ENCODE measurements around the gene TSPAN31. TPM values are rescaled to one million over a fixed set of nuclear protein-coding genes. Genes with fewer than 3 reads are reported as not detected.

Gene TSPAN31
- total RNA-seq, 1 donor from 2014 or later, result 33.2 TPM

DNA sequence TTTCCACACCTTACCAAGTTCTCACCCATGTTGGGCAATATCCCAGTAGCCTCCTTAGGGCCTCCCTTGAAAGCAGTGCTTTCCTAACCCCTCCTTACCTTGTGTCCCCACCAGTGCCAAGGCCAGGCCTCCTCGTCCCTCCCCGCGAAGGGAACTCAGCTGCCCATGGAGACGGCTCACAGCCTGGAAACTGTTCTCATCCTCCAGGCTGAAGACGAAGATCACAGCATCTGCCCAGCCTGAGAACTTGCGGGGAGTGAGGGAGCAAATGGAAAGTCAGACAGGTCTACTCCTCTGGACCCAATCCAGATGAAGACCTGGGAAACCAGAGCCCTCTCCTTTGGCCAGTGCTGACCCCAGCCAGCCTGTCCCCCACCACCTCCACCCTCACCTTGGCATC, 10.9 kb upstream of the TSPAN31 start:
- DNase-seq (ENCODE audit: low spot score in 2 of 2, unreplicated experiment in 2 of 2), result no peak
- no peak overlapping the region for H3K27ac Mint-ChIP-seq
- peaks cover 11% of the 10 kb centered on the region for H3K4me1 Mint-ChIP-seq
- H3K27me3 Mint-ChIP-seq (ENCODE audit: low read depth), result peaks cover 89% of the 10 kb centered on the region
- H3K4me3 Mint-ChIP-seq, result no peak overlapping the region
- TF ChIP-seq, protein P1, sequence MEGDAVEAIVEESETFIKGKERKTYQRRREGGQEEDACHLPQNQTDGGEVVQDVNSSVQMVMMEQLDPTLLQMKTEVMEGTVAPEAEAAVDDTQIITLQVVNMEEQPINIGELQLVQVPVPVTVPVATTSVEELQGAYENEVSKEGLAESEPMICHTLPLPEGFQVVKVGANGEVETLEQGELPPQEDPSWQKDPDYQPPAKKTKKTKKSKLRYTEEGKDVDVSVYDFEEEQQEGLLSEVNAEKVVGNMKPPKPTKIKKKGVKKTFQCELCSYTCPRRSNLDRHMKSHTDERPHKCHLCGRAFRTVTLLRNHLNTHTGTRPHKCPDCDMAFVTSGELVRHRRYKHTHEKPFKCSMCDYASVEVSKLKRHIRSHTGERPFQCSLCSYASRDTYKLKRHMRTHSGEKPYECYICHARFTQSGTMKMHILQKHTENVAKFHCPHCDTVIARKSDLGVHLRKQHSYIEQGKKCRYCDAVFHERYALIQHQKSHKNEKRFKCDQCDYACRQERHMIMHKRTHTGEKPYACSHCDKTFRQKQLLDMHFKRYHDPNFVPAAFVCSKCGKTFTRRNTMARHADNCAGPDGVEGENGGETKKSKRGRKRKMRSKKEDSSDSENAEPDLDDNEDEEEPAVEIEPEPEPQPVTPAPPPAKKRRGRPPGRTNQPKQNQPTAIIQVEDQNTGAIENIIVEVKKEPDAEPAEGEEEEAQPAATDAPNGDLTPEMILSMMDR (IDR thresholded peaks at IDR 0.05; ENCODE audit: unreplicated experiment), result no peak
- no peaks in the 10 kb centered on the region for H3K36me3 Mint-ChIP-seq
- H3K9me3 Mint-ChIP-seq, result no peaks in the 10 kb centered on the region

DNA sequence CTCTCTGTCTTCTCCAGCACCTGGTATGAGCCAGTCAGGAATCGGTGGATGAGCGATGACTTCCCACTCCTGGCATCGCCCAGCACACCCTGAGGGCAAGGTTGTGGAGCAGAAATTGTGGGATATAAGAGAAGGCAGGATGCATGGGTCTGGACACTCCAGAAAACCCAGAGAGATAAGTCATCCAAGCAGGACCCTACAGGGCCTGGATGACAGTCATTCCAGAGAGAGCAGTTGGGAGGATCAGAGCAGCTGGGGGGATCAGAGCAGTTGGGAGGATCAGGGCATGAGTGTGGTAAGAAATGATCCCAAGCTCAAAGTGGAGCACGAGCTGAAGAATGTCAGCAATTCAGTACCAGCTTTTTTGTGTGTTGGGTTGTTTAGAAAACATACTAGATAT, 10.2 kb upstream of the TSPAN31 start:
- TF ChIP-seq, protein P1 (IDR thresholded peaks at IDR 0.05; ENCODE audit: unreplicated experiment), result no peak
- Mint-ChIP-seq H3K27ac (no peak overlapping the region), H3K36me3 (no peaks in the 10 kb centered on the region), H3K4me3 (no peak overlapping the region), H3K27me3 (ENCODE audit: low read depth) (peaks cover 89% of the 10 kb centered on the region), H3K4me1 (peaks cover 15% of the 10 kb centered on the region), H3K9me3 (no peaks in the 10 kb centered on the region)
- no peak for DNase-seq (ENCODE audit: low spot score in 2 of 2, unreplicated experiment in 2 of 2)

DNA sequence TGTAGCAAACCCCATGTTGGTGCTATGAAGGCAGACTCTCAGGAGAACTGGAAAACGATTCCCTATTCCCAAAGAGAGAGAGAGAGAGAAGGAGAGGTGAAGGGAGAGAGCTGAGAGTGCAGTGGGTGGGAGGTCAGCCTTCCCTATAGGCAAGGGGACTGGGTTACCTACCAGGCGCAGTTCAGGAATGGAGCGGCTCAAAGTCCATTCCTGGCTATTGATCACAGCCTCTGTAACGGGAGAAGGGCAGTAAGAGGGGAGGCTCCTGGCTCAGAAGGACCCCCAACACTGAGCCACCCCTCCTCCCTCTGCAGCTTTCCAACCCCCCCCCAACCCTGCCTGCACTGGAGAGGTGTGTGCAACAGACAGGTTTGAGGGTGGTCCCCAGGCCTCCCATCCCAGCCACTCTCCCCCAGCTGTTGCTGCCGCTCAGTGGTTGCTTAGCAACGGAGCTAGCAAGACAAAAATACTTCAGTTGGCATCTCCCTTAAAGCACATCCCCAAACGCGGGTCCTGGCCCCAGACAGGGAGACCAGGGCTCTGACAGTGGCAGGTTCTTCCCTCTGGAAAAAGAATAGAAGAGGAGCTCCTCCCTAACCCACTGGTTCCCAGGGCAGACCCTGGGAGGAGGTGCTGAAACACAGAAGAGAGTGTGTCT, 9.5 kb upstream of the TSPAN31 start:
- no peak for DNase-seq (ENCODE audit: low spot score in 2 of 2, unreplicated experiment in 2 of 2)
- Mint-ChIP-seq H3K36me3 (no peaks in the 10 kb centered on the region), H3K9me3 (no peaks in the 10 kb centered on the region), H3K4me1 (peaks cover 15% of the 10 kb centered on the region), H3K4me3 (no peak overlapping the region), H3K27me3 (ENCODE audit: low read depth) (peaks cover 88% of the 10 kb centered on the region), H3K27ac (no peak overlapping the region)
- TF ChIP-seq, protein P1 (IDR thresholded peaks at IDR 0.05; ENCODE audit: unreplicated experiment), result no peak

DNA sequence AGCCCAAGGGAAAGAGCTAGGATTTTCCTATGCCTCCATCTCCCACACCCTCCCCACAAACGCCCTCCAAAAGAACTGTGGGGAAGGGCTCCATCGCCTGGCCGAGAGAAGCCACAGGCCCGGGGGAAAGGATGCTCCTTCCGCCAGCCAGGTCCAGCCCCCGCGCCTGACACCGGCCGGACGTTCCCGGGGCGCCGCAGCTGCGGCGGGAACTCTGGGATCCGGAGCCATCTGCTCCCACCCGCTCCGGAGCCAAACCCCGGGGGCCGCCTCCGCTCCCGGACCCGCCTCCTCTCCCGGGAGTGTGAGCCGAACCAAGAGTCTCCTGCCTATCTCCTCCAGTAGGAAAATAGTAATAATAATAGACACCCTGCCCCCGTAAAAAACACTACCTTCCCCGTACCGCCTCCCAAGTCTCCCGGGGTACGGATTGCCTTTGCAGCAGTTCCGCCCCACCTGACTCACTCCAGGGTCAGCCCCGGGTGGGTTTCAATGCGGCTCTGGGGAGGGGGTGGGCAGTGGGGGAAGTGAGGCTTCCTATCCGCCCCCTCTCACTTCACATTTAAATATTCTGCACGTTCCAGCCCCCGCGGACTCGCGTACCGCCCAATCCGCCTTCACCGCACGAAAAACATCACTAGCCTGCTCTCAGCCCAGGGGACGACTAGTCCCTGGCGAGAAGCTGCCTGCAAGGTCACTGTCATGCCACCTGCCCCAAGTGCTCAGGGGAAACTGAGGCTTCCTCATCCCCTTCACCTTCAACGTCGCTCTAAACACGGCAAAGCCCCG, 8.7 kb upstream of the TSPAN31 start:
- TF ChIP-seq, protein P1 (IDR thresholded peaks at IDR 0.05; ENCODE audit: unreplicated experiment), result no peak
- Mint-ChIP-seq H3K4me3 (peak overlapping the region; percentile 54), H3K36me3 (no peaks in the 10 kb centered on the region), H3K27ac (no peak overlapping the region), H3K4me1 (peaks cover 15% of the 10 kb centered on the region), H3K9me3 (no peaks in the 10 kb centered on the region), H3K27me3 (ENCODE audit: low read depth) (peaks cover 88% of the 10 kb centered on the region)
- DNase-seq (ENCODE audit: low spot score in 2 of 2, unreplicated experiment in 2 of 2), result no peak

DNA sequence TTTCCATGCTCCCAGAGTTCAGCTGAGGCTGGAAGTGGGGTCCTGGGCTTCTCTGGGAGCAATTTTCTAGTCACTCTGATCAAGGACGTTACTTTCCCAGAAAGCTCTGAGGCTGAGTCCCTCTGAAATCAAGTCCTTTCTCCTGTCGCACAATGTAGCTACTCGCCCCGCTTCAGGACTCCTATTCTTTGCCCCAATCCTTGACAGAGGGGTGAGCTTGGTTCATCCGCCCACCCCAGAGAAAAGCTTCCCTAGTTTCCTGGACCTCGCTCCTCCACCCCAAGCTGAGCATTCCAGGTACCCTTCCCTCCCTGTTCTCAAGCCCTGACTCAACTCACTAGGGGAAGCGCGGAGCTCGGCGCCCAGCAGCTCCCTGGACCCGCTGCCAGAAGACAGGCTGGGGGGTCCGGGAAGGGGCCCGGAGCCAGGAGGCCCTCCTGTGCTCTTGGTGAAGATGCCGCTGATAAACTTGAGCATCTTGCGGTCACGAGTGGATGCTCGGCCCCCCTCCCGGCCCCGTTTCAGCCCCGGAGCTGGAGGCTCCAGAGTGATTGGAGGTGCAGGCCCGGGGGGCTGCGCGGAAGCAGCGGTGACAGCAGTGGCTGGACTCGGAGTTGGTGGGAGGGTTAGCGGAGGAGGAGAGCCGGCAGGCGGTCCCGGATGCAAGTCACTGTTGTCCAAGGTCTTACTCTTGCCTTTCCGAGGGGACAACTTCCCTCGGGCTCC, 7.9 kb upstream of the TSPAN31 start:
- H3K27me3 Mint-ChIP-seq (ENCODE audit: low read depth), result peaks cover 88% of the 10 kb centered on the region

More for the DNA sequence above, 7.9 kb upstream of the TSPAN31 start:
- H3K27ac Mint-ChIP-seq, result no peak overlapping the region
- H3K36me3 Mint-ChIP-seq, result no peaks in the 10 kb centered on the region
- peaks cover 15% of the 10 kb centered on the region for H3K4me1 Mint-ChIP-seq
- peak overlapping the region; percentile 54 for H3K4me3 Mint-ChIP-seq
- DNase-seq (ENCODE audit: low spot score in 2 of 2, unreplicated experiment in 2 of 2), result no peak
- H3K9me3 Mint-ChIP-seq, result no peaks in the 10 kb centered on the region
- TF ChIP-seq, protein P1 (IDR thresholded peaks at IDR 0.05; ENCODE audit: unreplicated experiment), result no peak

Measured in mesothelial cell of epicardium (in vitro differentiated cells).